NCI-H2171 treated with DMSO at 0.1 percent for 48 hours (cell line): ENCODE measurements around the gene APOA1.
A peak's percentile ranks its signal among the peaks of the same experiment; 100 is the strongest.

Source experiments
- DNase-seq: peaks from one replicate; lab custom pipeline; 2025; lab: John Stamatoyannopoulos, UW

The APOA1 gene

DNA sequence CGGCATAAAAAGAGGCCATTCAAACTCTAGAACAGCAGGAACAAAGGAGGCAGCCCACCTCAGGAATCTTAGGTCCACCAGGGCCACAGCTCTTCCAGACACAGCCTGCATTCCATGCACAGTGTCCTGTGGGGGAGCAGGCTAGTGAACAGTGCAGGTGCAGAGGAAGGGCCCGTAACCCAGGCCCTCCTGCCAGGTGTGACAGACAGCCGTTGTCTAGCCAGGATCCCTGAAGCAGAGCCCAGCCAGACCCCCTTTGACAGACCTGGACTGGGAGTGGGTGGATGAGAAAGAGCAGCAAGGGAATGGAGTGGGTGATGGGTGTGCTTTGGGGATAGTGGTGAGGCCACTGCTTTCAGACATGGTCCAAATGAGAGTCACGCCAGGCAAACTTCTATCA lies 48.4 kb downstream of the APOA1 start:
- DNase-seq: no peak

DNA sequence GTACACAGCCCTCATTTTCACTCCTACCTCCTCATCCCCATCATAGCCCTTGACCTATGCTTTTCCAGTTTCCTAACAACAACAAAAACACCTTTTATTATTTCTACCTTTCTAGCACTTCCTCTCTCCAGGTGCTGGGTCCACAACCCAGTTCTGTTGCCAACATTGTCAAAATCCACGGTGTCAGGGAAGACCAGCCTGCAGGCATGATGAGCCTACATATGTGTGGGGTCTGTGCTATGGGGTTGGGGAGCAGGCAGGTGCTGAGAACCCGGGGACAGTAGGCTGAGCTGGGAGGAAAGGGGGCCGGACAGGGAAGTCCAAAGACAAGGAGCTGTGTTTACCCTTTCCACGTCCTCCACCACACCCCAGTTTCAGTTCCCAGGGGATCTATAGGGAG lies 48.9 kb downstream of the APOA1 start:
- DNase-seq: no peak

DNA sequence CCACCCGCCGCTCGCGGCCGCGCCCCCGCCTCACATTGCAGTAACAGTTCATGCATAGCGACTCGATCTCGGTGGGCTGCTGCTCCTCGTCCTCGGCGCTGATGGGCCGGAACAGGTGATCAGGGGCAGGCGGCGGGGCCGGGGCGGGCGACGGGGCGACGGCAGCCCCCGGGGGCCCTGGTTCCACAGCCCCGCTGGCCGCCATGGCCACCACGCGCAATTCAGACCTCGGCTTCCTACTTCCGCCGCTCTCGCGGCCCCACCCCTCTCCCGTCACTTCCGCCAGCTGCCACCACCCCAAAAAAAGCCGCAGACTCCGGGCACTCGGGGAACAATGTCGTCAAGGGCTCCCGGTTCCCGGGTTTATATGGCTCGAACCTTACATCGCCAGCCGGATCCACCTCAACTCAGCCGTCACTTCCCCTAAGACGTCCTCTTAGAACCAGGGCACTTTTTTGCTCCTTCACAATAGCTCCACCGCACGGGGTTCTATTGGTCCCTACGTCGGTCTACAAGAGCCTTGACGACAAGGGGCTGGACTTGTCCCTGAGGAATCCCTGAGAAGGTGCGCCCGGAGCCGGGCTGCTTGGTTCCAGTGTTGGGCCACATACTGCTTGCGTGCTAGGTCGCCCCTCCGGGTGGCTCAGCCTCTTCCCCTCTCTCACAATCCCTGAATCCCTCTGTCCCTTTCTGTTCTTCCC lies 49.5 kb downstream of the APOA1 start, which contains the start of gene ZPR1:
ZPR1 (minus strand) TSS at position 238 of the 701 bp plus-strand sequence; CDS start at position 205, 33 bp downstream.
- DNase-seq: peak; percentile 82

DNA sequence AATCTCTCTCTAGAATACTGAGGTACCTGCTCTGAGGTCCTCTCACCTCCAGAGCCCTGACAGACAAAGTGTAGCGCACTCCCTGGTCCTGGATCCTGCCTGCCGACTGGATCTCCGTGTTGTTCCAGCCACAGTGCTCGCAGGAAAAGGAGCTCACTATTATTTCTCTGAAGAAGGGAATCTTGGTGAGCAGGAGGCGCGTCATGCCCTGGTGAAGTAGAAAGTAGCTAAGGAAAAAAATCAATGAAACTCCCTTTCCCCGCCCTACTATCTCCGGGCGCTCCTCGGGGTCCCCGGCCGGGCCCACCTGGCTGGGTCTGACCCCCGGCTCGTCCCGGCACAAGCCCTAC lies 50.0 kb downstream of the APOA1 start:
- DNase-seq: no peak

DNA sequence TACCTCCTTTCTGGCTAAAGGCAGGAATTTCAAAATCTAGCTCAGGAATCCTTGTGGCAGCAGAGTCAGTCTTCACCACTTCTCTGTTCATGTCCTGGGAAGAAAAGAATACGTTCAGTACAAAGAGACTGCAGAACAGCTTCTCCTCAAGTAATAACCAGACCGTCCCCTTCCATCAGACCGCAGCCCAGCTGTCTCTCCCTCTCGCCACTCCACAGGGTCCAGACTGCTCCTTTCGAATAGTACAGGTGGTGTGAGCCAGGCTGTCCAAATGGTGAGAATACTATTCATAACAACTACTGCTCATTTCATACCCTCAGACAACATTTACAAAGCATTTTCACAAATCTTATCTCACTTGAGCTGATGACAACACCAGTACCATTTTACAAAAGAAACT lies 50.5 kb downstream of the APOA1 start:
- DNase-seq: no peak

DNA sequence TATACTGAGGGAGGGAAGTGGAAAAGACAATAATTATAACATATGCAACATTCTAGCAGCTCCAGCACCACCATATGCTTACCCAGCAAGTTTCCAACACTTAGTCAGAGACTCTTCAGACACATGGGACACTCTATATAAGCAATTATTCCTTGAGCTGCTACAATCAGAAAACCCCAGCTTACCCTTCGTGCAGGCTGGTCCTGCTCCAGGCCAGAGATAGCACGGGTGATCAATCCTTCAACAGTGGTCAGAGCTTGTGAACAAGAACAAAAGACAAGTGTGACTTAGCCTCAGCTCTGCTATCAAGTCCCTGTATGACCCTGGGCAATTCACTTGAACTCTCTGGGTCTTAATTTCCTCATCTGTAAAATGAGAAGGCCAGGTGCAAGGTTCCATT lies 51.1 kb downstream of the APOA1 start:
- no peak for DNase-seq
